Fibroblast of skin of abdomen (primary cell): ENCODE data around the gene TSPAN14.

Source experiments
- DNase-seq: peaks from one replicate; pipeline ENCODE4 v3.0.0-alpha.2; 2013

Gene TSPAN14

GRCh38 chr10:80509108-80509402 lies 54.9 kb downstream of the TSPAN14 start:
- no peak for DNase-seq

- DNase-seq: peak; percentile 82
Measured at GRCh38 chr10:80509403-80510161, 55.5 kb downstream of the TSPAN14 start.

GRCh38 chr10:80512031-80512526 lies 58.0 kb downstream of the TSPAN14 start:
- DNase-seq: no peak

GRCh38 chr10:80513106-80513505 lies 59.0 kb downstream of the TSPAN14 start:
- DNase-seq: no peak

- no peak for DNase-seq
Measured at GRCh38 chr10:80515511-80515910, 61.4 kb downstream of the TSPAN14 start.

GRCh38 chr10:80515941-80516340 lies 61.8 kb downstream of the TSPAN14 start:
- no peak for DNase-seq

- no peak for DNase-seq
Measured at GRCh38 chr10:80516506-80517075, 62.5 kb downstream of the TSPAN14 start.

GRCh38 chr10:80517416-80518142 lies 63.5 kb downstream of the TSPAN14 start:
- no peak for DNase-seq

GRCh38 chr10:80518143-80518806 lies 64.2 kb downstream of the TSPAN14 start:
- DNase-seq: no peak

- DNase-seq: no peak
Measured at GRCh38 chr10:80518807-80519360, 64.8 kb downstream of the TSPAN14 start.

- DNase-seq: no peak
Measured at GRCh38 chr10:80519936-80520650, 66.0 kb downstream of the TSPAN14 start.

- DNase-seq: no peak
Measured at GRCh38 chr10:80520661-80521470, 66.8 kb downstream of the TSPAN14 start.

- no peak for DNase-seq
Measured at GRCh38 chr10:80522756-80523363, 68.8 kb downstream of the TSPAN14 start.

- no peak for DNase-seq
Measured at GRCh38 chr10:80523773-80524172, 69.7 kb downstream of the TSPAN14 start.

- DNase-seq: no peak
Measured at GRCh38 chr10:80524190-80524909, 70.2 kb downstream of the TSPAN14 start.

- DNase-seq: no peak
Measured at GRCh38 chr10:80526218-80526617, 72.1 kb downstream of the TSPAN14 start.

GRCh38 chr10:80526742-80527141 lies 72.6 kb downstream of the TSPAN14 start:
- no peak for DNase-seq

- DNase-seq: no peak
Measured at GRCh38 chr10:80528185-80528700, 74.1 kb downstream of the TSPAN14 start.

GRCh38 chr10:80528901-80529300 lies 74.8 kb downstream of the TSPAN14 start:
- no peak for DNase-seq

GRCh38 chr10:80529604-80530003 lies 75.5 kb downstream of the TSPAN14 start:
- DNase-seq: no peak
